GM18951 (cell line): ENCODE results near the gene MTREX.

Source experiments
- POLR2A ChIP-seq: IDR thresholded peaks from 4 replicates; pipeline ENCODE4 v1.6.1; 2011; ENCODE audit warnings: mild to moderate bottlenecking; ENCODE audit not compliant: insufficient read length, insufficient read depth; ENCODE audit errors: extremely low read depth
- in situ Hi-C: fragments of 300-500 bp; cut with MboI; formaldehyde crosslinking; loops from one replicate; pipeline ENCODE4 v1.12.0; 2022; ENCODE audit warnings: low sequenced_read_pairs, mixed read lengths, inconsistent platforms; ENCODE audit not compliant: unreplicated experiment

Gene MTREX

GRCh38 chr5:55308254-55308836 is 556 bp downstream of the MTREX start:
- no peak for TF ChIP-seq POLR2A
- in situ Hi-C loops, result loop anchor here (25.0 kb wide), 1 partner anchor 379 kb away; no protein-coding TSS in a partner anchor

- in situ Hi-C loops, result loop anchor here (25.0 kb wide), 1 partner anchor 373 kb away; no protein-coding TSS in a partner anchor
- no peak for TF ChIP-seq POLR2A
These were observed 6.3 kb downstream of the MTREX start for GRCh38 chr5:55313870-55314617.

GRCh38 chr5:55316289-55316688 is 8.5 kb downstream of the MTREX start:
- TF ChIP-seq POLR2A, result no peak
- in situ Hi-C loops, result loop anchor here (25.0 kb wide), 1 partner anchor 371 kb away; no protein-coding TSS in a partner anchor

GRCh38 chr5:55316837-55317236 is 9.0 kb downstream of the MTREX start:
- TF ChIP-seq POLR2A, result no peak

GRCh38 chr5:55318237-55318636 is 10.4 kb downstream of the MTREX start:
- in situ Hi-C loops, result loop anchor here (25.0 kb wide), 1 partner anchor 369 kb away; no protein-coding TSS in a partner anchor

More at GRCh38 chr5:55316837-55317236, 9.0 kb downstream of the MTREX start:
- in situ Hi-C loops, result loop anchor here (25.0 kb wide), 1 partner anchor 370 kb away; no protein-coding TSS in a partner anchor

- TF ChIP-seq POLR2A, result no peak
- in situ Hi-C loops, result loop anchor here (25.0 kb wide), 1 partner anchor 368 kb away; no protein-coding TSS in a partner anchor
These were observed 11.7 kb downstream of the MTREX start for GRCh38 chr5:55319491-55319890.

GRCh38 chr5:55320571-55320970 is 12.8 kb downstream of the MTREX start:
- in situ Hi-C loops, result loop anchor here (25.0 kb wide), 1 partner anchor 367 kb away; no protein-coding TSS in a partner anchor
- no peak for TF ChIP-seq POLR2A

- in situ Hi-C loops, result loop anchor here (25.0 kb wide), 1 partner anchor 363 kb away; no protein-coding TSS in a partner anchor
- no peak for TF ChIP-seq POLR2A
These were observed 16.2 kb downstream of the MTREX start for GRCh38 chr5:55324006-55324405.

GRCh38 chr5:55324815-55325418 is 17.1 kb downstream of the MTREX start:
- TF ChIP-seq POLR2A, result no peak
- in situ Hi-C loops, result loop anchor here (25.0 kb wide), 1 partner anchor 362 kb away; no protein-coding TSS in a partner anchor

GRCh38 chr5:55325621-55326020 is 17.8 kb downstream of the MTREX start:
- TF ChIP-seq POLR2A, result no peak
- in situ Hi-C loops, result no loop called here

GRCh38 chr5:55327281-55327680 is 19.5 kb downstream of the MTREX start:
- in situ Hi-C loops, result no loop called here
- no peak for TF ChIP-seq POLR2A

GRCh38 chr5:55331321-55331720 is 23.5 kb downstream of the MTREX start:
- no peak for TF ChIP-seq POLR2A
- in situ Hi-C loops, result no loop called here

- in situ Hi-C loops, result no loop called here
- no peak for TF ChIP-seq POLR2A
These were observed 25.2 kb downstream of the MTREX start for GRCh38 chr5:55333017-55333416.
